IMR-90 (cell line): ENCODE measurements around the gene PIGN.

Experiments used
- CTCF ChIP-seq: conservative IDR thresholded peaks from 2 replicates; pipeline ENCODE4 v1.5.1; 2012; ENCODE audit warnings: mild to moderate bottlenecking, low read depth, low read length, improper control_type of control experiment
- RAD21 ChIP-seq: IDR thresholded peaks from 2 replicates; pipeline ENCODE4 v1.6.1; 2012; ENCODE audit warnings: low read length, improper control_type of control experiment

DNA sequence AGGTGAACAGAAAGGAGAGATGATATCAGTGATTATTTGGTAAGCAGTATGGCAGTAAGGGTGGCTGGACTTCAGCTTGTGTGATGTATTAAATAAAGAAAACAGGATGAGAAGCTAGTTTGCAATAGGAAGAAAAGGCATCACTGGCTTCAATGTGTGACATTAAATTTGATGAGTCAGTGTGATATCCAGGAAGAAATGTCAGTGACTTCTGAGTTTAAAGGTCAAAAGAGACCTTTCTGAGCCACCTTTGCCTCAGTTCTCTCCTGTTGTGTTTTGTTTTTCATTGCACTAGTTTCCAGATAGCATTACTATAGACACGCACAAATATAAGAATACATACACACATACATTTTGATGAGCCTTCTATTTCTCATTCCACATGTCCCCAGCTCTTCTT lies 105.6 kb downstream of the PIGN start:
- TF ChIP-seq CTCF (no peak), RAD21 (no peak)
